LNCaP clone FGC (cell line): ENCODE data around the gene KPNB1.

Source experiments
- DNase-seq: peaks from one replicate; pipeline ENCODE4 v3.0.0-alpha.2; 2011; ENCODE audit warnings: low read depth
- H3K4me3 ChIP-seq: 2 replicates; pipeline ENCODE4 v1.5.1; 2011; ENCODE audit warnings: mild to moderate bottlenecking, low read depth, low read length, control low read depth
- TF ChIP-seq, protein P1 (sequence below): IDR thresholded peaks from 2 replicates; pipeline ENCODE4 v1.5.1; 2012; ENCODE audit warnings: mild to moderate bottlenecking; ENCODE audit not compliant: control insufficient read depth, insufficient read depth; ENCODE audit errors: extremely low read depth

The KPNB1 gene

DNA sequence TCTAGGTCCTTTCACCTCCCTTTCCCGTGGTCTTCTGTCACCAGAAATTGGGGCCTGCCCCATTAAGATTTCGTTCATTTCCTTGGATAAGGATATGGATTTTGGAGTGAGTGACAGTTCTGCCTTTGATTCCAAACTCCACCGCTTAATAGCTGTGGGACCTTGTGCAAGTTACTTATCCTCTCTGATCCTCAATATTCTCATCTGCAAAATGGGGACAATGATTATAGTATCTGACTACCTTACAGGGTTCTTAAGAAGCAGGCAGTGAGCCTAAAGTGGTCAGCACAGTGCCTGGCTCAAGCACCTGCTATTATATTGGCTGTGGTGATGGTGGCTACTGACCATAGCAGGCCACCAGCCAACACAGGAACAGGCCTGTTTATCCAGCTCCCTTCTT lies 59.9 kb downstream of the KPNB1 start:
- TF ChIP-seq, protein P1, sequence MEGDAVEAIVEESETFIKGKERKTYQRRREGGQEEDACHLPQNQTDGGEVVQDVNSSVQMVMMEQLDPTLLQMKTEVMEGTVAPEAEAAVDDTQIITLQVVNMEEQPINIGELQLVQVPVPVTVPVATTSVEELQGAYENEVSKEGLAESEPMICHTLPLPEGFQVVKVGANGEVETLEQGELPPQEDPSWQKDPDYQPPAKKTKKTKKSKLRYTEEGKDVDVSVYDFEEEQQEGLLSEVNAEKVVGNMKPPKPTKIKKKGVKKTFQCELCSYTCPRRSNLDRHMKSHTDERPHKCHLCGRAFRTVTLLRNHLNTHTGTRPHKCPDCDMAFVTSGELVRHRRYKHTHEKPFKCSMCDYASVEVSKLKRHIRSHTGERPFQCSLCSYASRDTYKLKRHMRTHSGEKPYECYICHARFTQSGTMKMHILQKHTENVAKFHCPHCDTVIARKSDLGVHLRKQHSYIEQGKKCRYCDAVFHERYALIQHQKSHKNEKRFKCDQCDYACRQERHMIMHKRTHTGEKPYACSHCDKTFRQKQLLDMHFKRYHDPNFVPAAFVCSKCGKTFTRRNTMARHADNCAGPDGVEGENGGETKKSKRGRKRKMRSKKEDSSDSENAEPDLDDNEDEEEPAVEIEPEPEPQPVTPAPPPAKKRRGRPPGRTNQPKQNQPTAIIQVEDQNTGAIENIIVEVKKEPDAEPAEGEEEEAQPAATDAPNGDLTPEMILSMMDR: no peak
- H3K4me3 ChIP-seq: no peak overlapping the region
- no peak for DNase-seq

DNA sequence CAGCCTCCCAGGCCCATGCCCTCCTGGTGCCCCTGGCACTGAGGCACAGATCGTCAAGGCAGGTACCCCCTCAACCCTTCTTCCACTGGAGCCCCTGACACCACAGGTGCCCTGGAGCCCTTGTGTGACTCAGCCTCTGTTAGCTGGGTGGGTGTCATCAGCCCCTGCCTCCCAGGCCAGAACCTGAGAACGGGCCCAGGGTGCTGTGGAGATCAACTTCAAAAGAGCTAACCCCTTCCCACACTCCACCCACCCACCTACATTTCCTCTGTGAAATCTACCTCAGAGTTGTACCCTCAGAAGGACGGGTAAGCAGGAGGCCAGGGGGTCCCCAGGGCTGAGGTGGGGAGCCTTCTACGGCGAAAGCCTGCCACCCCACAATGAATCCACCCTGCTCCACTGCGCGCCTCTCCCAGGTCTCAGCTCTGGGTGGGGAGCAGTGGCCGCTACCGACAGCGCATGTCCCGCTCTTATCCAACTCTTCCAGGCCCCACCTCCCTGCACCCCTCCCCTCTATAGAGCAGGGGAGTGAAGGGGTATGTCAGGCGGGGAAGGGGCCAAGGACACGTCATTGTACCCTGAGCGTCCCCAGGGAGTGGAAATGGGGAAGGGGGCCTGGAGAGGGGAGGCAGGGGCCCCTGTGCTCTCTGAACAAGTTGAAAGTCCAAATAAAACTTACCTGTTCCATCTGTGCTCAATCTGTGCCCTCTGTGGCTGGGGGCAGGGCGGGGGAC lies 61.8 kb downstream of the KPNB1 start:
- no peak for DNase-seq
- H3K4me3 ChIP-seq: no peak overlapping the region
- TF ChIP-seq, protein P1: no peak

- TF ChIP-seq, protein P1: no peak
- H3K4me3 ChIP-seq: no peak overlapping the region
- DNase-seq: no peak
These were observed 62.8 kb downstream of the KPNB1 start for GRCh38 chr17:47712330-47713023.

- no peak for DNase-seq
- TF ChIP-seq, protein P1: no peak
- H3K4me3 ChIP-seq: no peak overlapping the region
These were observed 64.4 kb downstream of the KPNB1 start for GRCh38 chr17:47713980-47714700.

DNA sequence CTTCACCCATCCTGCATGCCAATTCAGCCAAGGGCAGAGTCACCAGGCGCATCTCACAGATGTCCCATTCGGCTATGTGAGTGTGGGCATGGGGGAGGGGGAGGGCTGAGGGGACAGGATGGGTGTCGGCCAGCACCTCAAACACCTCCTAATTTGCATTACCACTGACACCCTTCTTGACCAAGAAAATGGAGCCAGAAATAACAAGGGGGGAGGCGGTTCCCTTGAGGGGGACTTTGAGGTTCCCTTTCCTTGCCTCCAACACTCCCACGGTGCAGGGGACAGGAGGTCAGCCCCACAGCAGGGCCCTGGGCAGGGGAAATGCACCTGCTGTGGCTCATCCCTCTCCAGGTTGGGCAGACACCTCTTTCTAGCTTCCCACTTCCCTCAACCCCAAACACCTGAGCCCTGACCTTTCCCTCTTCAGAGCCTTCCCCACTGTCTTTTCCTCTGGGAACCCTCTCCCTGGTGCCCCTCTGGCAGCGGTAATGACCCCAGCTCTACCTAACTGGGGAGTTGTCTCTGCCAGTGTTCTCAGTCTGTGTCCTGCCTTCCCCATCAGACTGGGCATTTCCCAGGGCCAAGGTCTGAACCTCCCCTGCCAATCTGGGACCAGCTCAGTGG lies 65.2 kb downstream of the KPNB1 start:
- TF ChIP-seq, protein P1: no peak
- no peak for DNase-seq
- no peak overlapping the region for H3K4me3 ChIP-seq

DNA sequence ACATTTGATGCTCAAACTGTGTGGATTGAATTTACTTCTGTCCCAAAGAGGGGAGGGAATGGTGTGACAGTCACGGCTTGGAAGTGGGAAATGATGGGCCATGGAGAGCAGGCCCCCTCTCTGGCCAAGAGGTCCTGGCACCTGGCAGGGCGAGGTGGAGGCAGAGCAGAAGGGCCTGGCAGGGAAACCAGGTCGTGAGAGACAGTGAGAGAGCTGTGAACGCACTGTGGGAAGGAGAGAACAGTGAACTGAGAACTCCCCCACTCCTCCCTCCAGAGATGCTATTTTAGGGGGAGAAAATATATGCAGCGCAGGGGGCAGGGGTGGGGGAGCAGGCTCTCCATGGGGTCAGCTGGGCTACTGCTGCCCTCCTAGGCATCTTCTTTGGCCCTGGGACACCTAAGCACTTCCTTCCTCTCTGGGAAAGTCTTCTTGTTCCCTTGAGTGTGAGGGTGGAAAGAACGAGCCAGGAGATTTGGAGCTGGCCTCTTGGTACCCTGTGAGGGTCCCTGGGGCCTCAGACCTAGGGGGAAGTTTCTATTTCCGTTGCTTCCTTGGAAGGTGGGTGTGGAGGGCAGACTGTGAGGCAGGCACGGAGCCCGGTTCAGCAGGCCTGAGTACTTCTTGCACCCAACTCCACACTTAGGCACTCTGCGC lies 66.1 kb downstream of the KPNB1 start:
- H3K4me3 ChIP-seq: no peak overlapping the region
- TF ChIP-seq, protein P1: no peak
- DNase-seq: no peak
